Measurements from ENCODE around the gene SERPINA1. TPM values are rescaled to one million over a fixed set of nuclear protein-coding genes. Genes with fewer than 3 reads are reported as not detected.

Gene SERPINA1
- total RNA-seq, 1 experiment from 2014 or later = not detected

DNA sequence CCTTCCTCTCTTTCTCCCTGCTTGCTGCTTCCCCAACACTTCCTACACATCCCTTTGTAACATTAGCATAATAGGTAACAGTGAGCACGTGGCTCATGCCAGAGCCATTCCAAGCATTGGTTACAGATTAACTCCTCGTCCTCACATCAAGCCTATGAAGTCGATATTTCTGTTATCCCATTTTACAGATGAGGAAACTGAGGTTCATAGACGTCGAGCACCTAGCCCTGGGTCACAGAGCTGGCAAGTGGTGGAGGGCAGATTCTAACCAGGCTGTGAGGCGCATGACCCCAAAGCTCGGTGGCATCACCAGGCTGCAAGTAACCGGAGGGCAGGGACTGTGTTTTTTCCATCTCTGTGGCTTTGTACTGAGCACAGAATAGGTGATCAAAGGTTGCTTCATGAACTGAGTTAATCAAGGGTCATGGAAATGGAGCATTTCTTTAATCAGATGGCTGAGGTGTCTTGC lies 5.7 kb upstream of the SERPINA1 start:
- no peak for DNase-seq
- H3K79me1 ChIP-seq (ENCODE audit: insufficient read depth, low read depth, low read length, poor library complexity, severe bottlenecking) = no peaks in the 10 kb centered on the region
- no peak overlapping the region for H3K9ac ChIP-seq (ENCODE audit: extremely low read depth, insufficient read length, low read length)
- no peaks in the 10 kb centered on the region for H3K79me2 ChIP-seq (ENCODE audit: insufficient read depth, low read length)
- H3K27me3 ChIP-seq (ENCODE audit: insufficient read depth, low read length) = no peaks in the 10 kb centered on the region
- no peaks in the 10 kb centered on the region for H3K9me3 ChIP-seq (ENCODE audit: control insufficient read depth, low read depth, low read length)
- no peak overlapping the region for H3K56ac ChIP-seq (ENCODE audit: insufficient read length, low read depth, low read length)
- peaks cover 13% of the 10 kb centered on the region for H3K4me1 ChIP-seq (ENCODE audit: insufficient read depth, low read length)
- H3K4me2 ChIP-seq (ENCODE audit: insufficient read depth, insufficient read length, low read length) = no peak overlapping the region
- peaks cover 25% of the 10 kb centered on the region for H3K27me3 Mint-ChIP-seq (ENCODE audit: low read depth)
- no peak overlapping the region for H4K8ac ChIP-seq (replicated peaks; ENCODE audit: insufficient read length, low read depth, low read length)
- H3T11ph ChIP-seq (ENCODE audit: low read length) = no peak overlapping the region
- no peak overlapping the region for H2BK5ac ChIP-seq (ENCODE audit: insufficient read length, low read length)
- H2BK15ac ChIP-seq (ENCODE audit: low read depth, low read length) = no peak overlapping the region
- H2AFZ ChIP-seq (ENCODE audit: low read length) = no peak overlapping the region
- no peak overlapping the region for H2BK20ac ChIP-seq (ENCODE audit: low read depth, low read length, poor library complexity, severe bottlenecking)
- H3K4ac ChIP-seq (ENCODE audit: low read depth, low read length) = no peak overlapping the region
- H2BK12ac ChIP-seq (ENCODE audit: insufficient read length, low read depth, low read length) = no peak overlapping the region
- H2BK120ac ChIP-seq (ENCODE audit: low read depth, low read length, poor library complexity, severe bottlenecking) = no peak overlapping the region
- H3K14ac ChIP-seq (ENCODE audit: insufficient read depth, low read length) = no peak overlapping the region
- H3K18ac ChIP-seq (ENCODE audit: insufficient read length, low read depth, low read length) = no peak overlapping the region
- no peak overlapping the region for H3K27ac ChIP-seq (ENCODE audit: insufficient read length, low read depth, low read length)
- no peaks in the 10 kb centered on the region for H3K23me2 ChIP-seq (ENCODE audit: insufficient read length, low read depth, low read length, poor library complexity, severe bottlenecking)
- H4K5ac ChIP-seq (ENCODE audit: insufficient read length, low read depth, low read length) = no peak overlapping the region
- no peaks in the 10 kb centered on the region for H4K20me1 ChIP-seq (ENCODE audit: control insufficient read depth, insufficient read depth, insufficient read length)
- H3K4me3 Mint-ChIP-seq = no peak overlapping the region
- H3K9me3 Mint-ChIP-seq = no peaks in the 10 kb centered on the region; a peak in 1 of 5 replicates
- no CpG with 5 or more reads among the region's 8 CpGs for WGBS (ENCODE audit: extremely low coverage, insufficient read length, low lambda C conversion rate)
- H4K91ac ChIP-seq (ENCODE audit: insufficient read length, low read depth, low read length) = no peak overlapping the region
- H3K4me1 Mint-ChIP-seq = peaks cover 59 to 63% of the 10 kb centered on the region in 2 experiments
- H2AK5ac ChIP-seq (ENCODE audit: insufficient read length, low read length) = no peak overlapping the region
- H3K27ac Mint-ChIP-seq = 0 out of 7 replicates have a peak overlapping the region, but pooled peaks of 1 of the 3 experiments have one; percentile 12
- H3K36me3 Mint-ChIP-seq (ENCODE audit: insufficient read depth in 1 of 3, low read depth in 3 of 3) = no peaks in the 10 kb centered on the region; a peak in 1 of 7 replicates
- no peak overlapping the region for H3K23ac ChIP-seq (ENCODE audit: insufficient read length, low read depth, low read length)
- TF ChIP-seq, protein P1, sequence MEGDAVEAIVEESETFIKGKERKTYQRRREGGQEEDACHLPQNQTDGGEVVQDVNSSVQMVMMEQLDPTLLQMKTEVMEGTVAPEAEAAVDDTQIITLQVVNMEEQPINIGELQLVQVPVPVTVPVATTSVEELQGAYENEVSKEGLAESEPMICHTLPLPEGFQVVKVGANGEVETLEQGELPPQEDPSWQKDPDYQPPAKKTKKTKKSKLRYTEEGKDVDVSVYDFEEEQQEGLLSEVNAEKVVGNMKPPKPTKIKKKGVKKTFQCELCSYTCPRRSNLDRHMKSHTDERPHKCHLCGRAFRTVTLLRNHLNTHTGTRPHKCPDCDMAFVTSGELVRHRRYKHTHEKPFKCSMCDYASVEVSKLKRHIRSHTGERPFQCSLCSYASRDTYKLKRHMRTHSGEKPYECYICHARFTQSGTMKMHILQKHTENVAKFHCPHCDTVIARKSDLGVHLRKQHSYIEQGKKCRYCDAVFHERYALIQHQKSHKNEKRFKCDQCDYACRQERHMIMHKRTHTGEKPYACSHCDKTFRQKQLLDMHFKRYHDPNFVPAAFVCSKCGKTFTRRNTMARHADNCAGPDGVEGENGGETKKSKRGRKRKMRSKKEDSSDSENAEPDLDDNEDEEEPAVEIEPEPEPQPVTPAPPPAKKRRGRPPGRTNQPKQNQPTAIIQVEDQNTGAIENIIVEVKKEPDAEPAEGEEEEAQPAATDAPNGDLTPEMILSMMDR (conservative IDR thresholded peaks at IDR 0.05) = no peak

All from H9 (cell line).